Measurements from ENCODE around the gene MIER2.

GRCh38 chr19:366951-367350 lies 22.4 kb upstream of the MIER2 start:
- TF ChIP-seq TAF1 (conservative IDR thresholded peaks at IDR 0.05) (no peak), CTCF (IDR thresholded peaks at IDR 0.05; ENCODE audit: low read depth, low read length, missing input control) (no peak), HNF4G (IDR thresholded peaks at IDR 0.05) (no peak), RAD21 (IDR thresholded peaks at IDR 0.05) (no peak), REST (IDR thresholded peaks at IDR 0.05) (no peak), EGR1 (IDR thresholded peaks at IDR 0.05; ENCODE audit: low read depth in 2 of 2) (no peak), GABPA (IDR thresholded peaks at IDR 0.05 in 1 of 2, conservative IDR thresholded peaks at IDR 0.05 in 1 of 2) (no peak), JUND (IDR thresholded peaks at IDR 0.05) (no peak), MAX (IDR thresholded peaks at IDR 0.05) (no peak), YY1 (IDR thresholded peaks at IDR 0.05) (no peak), RXRA (IDR thresholded peaks at IDR 0.05) (no peak), ATF3 (IDR thresholded peaks at IDR 0.05) (no peak)

Data from liver (tissue), 3 donors.